Calu3 (cell line): ENCODE results near the gene CDC27. TPM values are rescaled to one million over a fixed set of nuclear protein-coding genes. Genes with fewer than 3 reads are reported as not detected.

Experiments
- BruUV-seq: library from RNA; stranded (reverse); fragments of 400-500 nt; replicated peaks from 2 replicates; lab custom pipeline; 2021; lab: Mats Ljungman, UMichigan
- CTCF ChIA-PET: fragments of 300-600 bp; sonication (Branson Sonifier 250); formaldehyde crosslinking; loops from one replicate; lab custom pipeline; 2022; ENCODE audit warnings: antibody characterized with exemption; lab: Charles Lee
- DNase-seq: peaks from one replicate; pipeline ENCODE4 v3.0.0; 2022
- H3K27ac Mint-ChIP-seq: one replicate; pipeline ENCODE4 v1.8.0; 2022; ENCODE audit warnings: mixed read lengths; ENCODE audit not compliant: unreplicated experiment
- H3K27me3 Mint-ChIP-seq: one replicate; pipeline ENCODE4 v1.8.0; 2022; ENCODE audit warnings: mixed read lengths; ENCODE audit not compliant: unreplicated experiment
- H3K36me3 Mint-ChIP-seq: one replicate; pipeline ENCODE4 v1.8.0; 2022; ENCODE audit warnings: mild to moderate bottlenecking, moderate library complexity, mixed read lengths; ENCODE audit not compliant: insufficient read depth, unreplicated experiment
- H3K4me1 Mint-ChIP-seq: one replicate; pipeline ENCODE4 v1.8.0; 2022; ENCODE audit warnings: mild to moderate bottlenecking, low read depth, mixed read lengths; ENCODE audit not compliant: unreplicated experiment
- H3K4me3 Mint-ChIP-seq: one replicate; pipeline ENCODE4 v1.8.0; 2022; ENCODE audit warnings: mild to moderate bottlenecking, low read depth, moderate library complexity, mixed read lengths; ENCODE audit not compliant: unreplicated experiment
- H3K9me3 Mint-ChIP-seq: one replicate; pipeline ENCODE4 v1.8.0; 2022; ENCODE audit warnings: low read depth, mixed read lengths; ENCODE audit not compliant: unreplicated experiment
- CTCF ChIP-seq: fragments of 200-600 bp; IDR thresholded peaks from one replicate; pipeline ENCODE4 v1.8.0; 2022; ENCODE audit warnings: antibody characterized with exemption; ENCODE audit not compliant: unreplicated experiment
- intact Hi-C: fragments of 100-400 bp; cut with micrococcal nuclease; formaldehyde crosslinking; loops from one replicate; pipeline ENCODE4 v1.10.0; 2022; ENCODE audit not compliant: unreplicated experiment
- total RNA-seq: library from RNA; stranded (reverse); gene quantifications from 2 replicates; pipeline ENCODE4 v1.2.3, GENCODE V29; 2022

The CDC27 gene
- total RNA-seq, 1 experiment from 2014 or later: 132 TPM

DNA sequence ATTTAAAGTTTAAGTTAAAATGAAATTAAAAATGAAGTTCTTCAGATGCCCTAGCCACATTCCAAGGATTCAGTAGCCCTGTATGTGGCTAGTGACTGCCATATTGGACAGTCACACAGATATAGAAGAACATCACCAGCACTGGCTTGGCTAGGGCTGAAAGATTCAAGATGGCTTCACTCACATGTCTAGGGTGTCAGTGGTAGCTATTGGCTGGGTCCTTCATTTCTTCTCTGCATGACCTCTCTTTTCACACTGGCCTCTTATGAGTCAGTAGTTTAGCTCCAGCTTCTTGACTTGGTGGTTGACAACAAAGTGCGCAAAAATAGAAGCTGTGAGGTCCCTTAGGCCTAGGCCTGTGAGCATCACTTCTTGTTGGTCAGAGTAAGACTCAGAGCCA is 1.7 kb upstream of the CDC27 start:
- no TSS peak for BruUV-seq
- TF ChIP-seq CTCF: no peak
- H3K27ac Mint-ChIP-seq: no peak overlapping the region
- H3K27me3 Mint-ChIP-seq: no peaks in the 10 kb centered on the region
- CTCF ChIA-PET: interaction anchor here (1.9 kb wide), 1 partner anchor 125 kb away, joined by 6 read pairs; no protein-coding TSS in a partner anchor
- intact Hi-C loops: no loop called here
- peaks cover 3% of the 10 kb centered on the region for H3K9me3 Mint-ChIP-seq
- no peak for DNase-seq
- H3K36me3 Mint-ChIP-seq: peaks cover 17% of the 10 kb centered on the region
- H3K4me3 Mint-ChIP-seq: no peak overlapping the region
- peaks cover 26% of the 10 kb centered on the region for H3K4me1 Mint-ChIP-seq

DNA sequence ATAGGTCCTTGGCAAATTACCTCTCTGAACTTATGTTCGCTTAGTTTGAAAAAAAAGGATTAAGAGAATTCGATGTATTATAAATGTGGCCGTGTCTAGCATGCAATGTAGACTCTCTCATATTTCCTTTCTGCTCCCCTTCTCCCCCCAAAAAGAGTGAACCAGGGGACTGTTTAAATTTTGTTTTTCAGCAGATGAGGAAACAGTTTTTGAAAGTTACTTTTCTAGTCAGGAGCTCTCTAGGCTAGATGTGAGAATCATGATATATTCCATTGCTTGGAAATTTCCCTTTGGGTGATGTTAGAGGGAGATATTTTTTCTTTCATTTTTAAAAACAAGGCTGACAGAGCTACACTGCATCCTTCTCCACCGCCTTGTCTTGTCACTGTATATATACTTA is 1.1 kb upstream of the CDC27 start:
- no peak for DNase-seq
- Mint-ChIP-seq H3K4me3 (no peak overlapping the region), H3K9me3 (no peaks in the 10 kb centered on the region), H3K4me1 (peaks cover 28% of the 10 kb centered on the region), H3K27me3 (no peaks in the 10 kb centered on the region), H3K36me3 (peaks cover 17% of the 10 kb centered on the region), H3K27ac (no peak overlapping the region)
- intact Hi-C loops: no loop called here
- no TSS peak for BruUV-seq
- CTCF ChIA-PET: interaction anchor here (0.5 to 1.9 kb wide), 4 partner anchors 125 to 460 kb away, joined by 3 to 6 read pairs (median 4); partner anchors contain the start of gene KPNB1
- TF ChIP-seq CTCF: no peak

DNA sequence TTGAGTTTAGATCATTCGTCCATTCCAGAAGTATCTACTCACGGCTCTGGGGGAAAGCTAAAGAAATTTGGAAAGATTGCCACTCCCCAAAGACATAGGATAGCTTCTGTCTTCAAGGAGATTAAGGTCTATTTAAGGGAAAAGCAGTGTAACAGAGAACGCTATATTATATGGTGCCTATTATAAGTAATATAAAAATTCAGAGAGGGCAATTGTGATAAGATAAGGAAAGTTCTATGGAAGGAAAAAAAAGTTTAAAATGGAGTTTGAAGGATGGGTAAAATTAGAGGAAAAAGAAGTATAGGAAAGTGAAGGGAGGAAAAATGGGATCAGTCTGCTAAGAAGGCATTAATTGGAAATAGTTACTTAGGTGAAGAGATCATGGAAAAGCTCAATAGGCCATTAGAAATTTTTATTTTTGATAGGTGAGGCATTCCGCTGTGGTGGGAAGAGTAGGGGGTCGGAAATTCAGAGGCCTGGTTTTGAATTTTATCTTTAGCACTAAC is 690 bp upstream of the CDC27 start:
- no peaks in the 10 kb centered on the region for H3K9me3 Mint-ChIP-seq
- CTCF ChIA-PET: interaction anchor here (0.5 to 1.9 kb wide), 11 partner anchors 11 to 461 kb away, joined by 3 to 6 read pairs (median 3); partner anchors contain the start of genes EFCAB13 and KPNB1
- H3K36me3 Mint-ChIP-seq: peaks cover 17% of the 10 kb centered on the region
- TF ChIP-seq CTCF: no peak
- BruUV-seq: TSS peak; percentile 78
- DNase-seq: no peak
- H3K4me3 Mint-ChIP-seq: peak overlapping the region; percentile 93
- H3K27me3 Mint-ChIP-seq: no peaks in the 10 kb centered on the region
- H3K27ac Mint-ChIP-seq: peak overlapping the region; percentile 87
- H3K4me1 Mint-ChIP-seq: peaks cover 28% of the 10 kb centered on the region
- intact Hi-C loops: no loop called here

DNA sequence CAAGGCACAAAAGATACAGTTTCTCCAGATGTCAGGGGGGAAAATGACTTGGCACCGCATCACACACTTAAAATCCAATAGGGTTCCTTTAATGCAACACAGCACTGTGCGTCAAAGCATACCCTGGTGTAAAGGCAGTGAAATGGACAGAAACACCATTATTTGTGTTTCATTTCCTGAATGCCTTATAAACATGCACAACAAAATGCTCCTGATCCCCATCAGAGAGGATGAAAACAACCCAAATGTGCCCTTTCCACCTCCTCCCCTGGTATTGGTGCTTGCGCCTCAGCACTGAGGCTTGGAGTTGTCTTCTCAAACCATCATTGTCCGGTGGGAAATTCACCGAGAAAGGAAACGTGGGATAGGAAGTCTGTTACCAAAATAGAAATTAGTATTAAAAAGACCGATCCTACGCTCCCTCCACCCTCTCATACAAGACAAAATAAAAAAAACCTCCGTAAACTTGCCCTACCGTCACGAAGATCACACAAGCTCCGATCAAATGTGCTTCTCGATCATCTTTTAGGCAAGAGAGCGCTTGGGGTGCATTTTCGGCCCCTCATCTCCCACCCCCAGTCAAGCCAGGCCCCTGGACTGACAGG is 722 bp downstream of the CDC27 start:
- intact Hi-C loops: no loop called here
- H3K27ac Mint-ChIP-seq: peak overlapping the region; percentile 87

More for the DNA sequence above, 722 bp downstream of the CDC27 start:
- DNase-seq: no peak
- Mint-ChIP-seq H3K27me3 (no peaks in the 10 kb centered on the region), H3K36me3 (peaks cover 17% of the 10 kb centered on the region), H3K4me3 (peak overlapping the region; percentile 93), H3K9me3 (no peaks in the 10 kb centered on the region), H3K4me1 (peaks cover 28% of the 10 kb centered on the region)
- CTCF ChIA-PET: no interaction called here
- BruUV-seq: TSS peak; percentile 68
- no peak for TF ChIP-seq CTCF
